GM21529 (cell line): ENCODE results near the gene EHMT2.
A peak's percentile ranks its signal among the peaks of the same experiment; 100 is the strongest.
"Not testable (repeated sequence)": the region's sequence is repeated elsewhere in the genome, so short reads cannot be mapped to it uniquely, and the experiment has no call there.

Experiments used
- ATAC-seq: cut with Tn5 transposase; IDR thresholded peaks from one replicate; pipeline ENCODE4 v1.9.1; 2021; ENCODE audit not compliant: unreplicated experiment

Gene EHMT2

DNA sequence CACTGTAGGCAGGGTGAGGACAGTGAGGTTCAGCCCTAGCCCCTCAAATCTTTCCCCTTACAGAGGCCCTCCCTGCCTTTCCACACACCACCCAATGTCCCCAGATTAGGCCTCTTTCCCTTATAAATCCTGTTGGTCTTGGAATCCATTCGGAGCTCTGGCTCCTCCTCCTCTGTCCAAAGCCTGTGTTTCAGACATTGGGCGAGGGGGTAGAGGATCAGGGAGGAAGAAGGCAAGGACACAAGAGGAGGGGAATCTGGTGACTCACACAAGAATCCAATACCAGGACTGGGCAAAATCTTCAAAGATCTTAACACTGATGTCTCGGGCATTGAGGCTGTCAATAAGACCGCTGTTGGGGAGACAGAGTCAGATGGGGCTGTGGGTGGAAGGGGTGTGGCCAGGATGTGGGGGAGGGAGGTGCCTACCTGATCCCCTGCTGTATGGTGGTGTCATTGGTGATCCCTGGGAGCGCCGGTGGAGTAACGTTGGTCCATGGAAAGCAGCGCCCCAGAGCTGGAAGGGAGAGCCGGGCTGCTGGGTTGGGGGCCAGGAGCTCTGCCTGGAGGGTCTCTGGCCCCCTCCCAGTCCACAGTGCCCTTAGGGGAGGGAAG lies 26.3 kb downstream of the EHMT2 start:
- no peak for ATAC-seq

DNA sequence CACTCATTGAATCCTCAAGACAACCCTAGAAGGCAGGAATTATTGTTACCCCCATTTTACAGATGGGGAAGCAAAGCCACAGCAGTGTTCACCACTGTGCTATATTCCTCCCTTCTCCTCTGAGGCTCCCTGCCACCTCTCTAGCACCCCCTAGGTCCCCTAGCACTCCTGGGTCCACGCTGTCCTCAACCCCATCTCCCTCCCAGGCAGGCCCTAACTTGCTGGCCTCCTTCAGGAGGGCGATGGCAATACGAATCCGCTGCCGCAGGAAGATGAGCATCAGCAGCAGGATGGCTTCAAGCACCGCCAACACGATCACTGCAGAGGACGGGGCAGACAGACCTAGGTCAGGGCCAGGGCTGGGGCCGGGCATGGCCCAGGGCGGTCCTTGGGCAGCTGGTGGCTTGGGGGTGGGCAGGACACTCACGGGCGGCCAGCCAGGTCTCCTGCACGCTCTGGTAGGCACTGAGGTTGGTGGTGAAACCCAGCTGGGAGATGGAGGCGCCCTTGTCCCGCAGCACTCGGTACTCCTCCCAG lies 27.0 kb downstream of the EHMT2 start:
- ATAC-seq: no peak

DNA sequence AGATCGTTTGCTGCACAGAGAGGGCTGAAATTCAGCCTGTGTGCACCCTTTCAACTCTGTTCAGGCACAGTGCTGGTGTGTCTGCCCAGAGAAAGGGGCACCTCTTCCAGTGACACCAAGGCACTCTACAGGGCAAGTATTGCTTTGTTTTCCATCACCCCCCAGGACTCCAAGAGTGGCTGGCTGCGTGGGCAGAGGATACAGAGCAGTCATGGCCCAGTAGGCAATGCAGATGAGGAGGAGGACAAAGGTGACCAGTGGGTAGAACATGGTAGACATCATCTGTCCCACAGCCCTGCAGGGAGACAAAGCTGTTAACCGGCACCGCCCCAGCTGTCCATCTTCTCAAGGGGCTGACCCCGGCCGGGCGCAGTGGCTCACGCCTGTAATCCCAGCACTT lies 28.2 kb downstream of the EHMT2 start:
- ATAC-seq: no peak

DNA sequence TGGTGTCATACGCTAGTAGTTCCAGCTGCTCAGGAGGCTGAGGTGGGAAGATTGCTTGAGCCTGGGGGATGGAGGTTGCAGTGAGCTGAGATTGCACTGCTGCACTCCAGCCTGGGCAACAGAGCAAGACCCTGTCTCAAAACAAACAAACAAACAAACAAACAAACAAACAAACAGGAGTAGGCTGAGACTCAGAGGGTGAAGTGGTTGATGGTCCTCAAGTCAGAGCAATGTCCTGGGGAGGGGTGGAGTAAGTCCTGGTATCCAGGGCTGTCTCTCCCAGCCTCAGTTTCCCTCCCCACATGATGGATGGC lies 28.9 kb downstream of the EHMT2 start:
- ATAC-seq: not testable (repeated sequence)

DNA sequence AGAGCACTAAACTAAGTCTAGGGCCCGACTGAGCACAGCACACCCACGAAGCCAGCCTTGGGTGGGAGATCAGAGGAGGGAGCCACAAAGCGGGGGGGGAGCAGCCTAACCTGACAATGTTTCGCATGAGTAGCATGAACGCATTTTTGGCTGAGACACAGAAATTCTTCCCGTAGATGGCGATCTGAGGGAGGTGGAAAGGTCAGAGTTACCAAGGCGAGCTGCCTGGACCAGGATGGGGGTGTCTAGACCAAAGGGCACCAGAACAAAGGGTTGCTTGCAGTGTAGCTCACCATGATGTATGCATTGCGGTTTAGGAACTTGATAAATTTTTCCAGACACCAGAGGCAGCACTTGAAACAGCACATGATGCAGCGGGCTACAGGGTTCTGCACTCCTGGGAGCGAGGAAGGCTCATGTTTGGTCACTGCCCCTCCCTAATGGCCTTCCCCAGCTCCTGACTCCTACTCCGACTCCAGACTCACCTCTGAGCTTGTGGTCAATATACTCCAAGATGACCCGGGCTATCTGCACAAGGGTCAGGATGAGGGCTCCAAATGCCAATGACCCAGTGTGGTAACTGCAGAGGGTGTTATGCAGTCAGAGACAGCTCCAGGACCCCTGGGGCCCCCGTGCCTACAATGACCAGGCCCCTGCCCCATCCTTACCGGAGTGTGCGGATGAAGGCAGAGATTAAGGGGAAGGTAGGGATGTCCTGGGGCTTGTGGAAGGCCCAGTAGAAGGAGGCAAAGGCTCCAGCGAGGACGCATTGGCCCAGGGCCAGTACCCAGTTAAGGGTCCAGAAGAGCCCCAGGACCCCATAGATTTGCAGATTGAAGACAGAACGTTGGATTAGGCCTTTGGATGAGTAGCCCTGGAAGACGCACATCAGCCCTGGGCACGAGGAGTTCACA lies 32.0 kb downstream of the EHMT2 start:
- ATAC-seq: no peak

DNA sequence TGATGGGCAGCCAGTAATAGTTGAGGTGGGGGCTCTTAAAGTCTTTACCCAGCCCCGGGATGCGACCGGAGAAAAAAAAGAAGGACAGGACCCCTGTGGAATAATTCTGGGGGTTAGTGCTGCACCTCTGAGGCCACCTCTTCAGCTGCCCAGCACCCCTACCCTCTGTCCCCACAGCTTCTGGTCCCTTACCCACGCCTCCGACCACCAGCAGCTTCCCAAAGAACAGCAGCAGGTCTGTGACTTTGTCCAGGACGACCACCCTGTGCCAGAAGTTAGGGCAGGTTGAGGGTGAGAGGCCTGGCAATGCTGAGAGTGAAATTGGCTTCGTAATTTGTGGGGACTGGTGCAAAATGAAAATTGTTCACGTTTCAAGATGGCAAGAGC lies 32.7 kb downstream of the EHMT2 start:
- ATAC-seq: no peak

DNA sequence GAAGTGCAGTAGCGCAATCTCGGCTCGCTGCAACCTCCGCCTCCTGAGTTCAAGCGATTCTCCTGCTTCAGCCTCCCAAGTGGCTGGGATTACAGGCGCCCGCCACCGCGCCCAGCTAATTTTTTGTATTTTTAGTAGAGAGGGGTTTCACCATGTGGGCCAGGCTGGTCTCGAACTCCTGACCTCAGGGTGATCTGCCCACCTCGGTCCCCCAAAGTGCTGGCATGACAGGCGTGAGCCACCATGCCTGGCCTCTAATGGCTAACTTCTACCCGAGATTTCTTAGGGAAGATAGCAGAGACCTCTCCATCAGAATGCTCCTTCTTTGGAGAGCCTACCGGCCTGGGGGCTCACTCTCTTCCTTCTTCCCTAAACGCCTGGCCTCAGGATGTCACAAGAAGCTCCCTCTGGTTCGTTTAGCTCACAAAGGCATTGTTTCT lies 33.4 kb downstream of the EHMT2 start:
- not testable (repeated sequence) for ATAC-seq

DNA sequence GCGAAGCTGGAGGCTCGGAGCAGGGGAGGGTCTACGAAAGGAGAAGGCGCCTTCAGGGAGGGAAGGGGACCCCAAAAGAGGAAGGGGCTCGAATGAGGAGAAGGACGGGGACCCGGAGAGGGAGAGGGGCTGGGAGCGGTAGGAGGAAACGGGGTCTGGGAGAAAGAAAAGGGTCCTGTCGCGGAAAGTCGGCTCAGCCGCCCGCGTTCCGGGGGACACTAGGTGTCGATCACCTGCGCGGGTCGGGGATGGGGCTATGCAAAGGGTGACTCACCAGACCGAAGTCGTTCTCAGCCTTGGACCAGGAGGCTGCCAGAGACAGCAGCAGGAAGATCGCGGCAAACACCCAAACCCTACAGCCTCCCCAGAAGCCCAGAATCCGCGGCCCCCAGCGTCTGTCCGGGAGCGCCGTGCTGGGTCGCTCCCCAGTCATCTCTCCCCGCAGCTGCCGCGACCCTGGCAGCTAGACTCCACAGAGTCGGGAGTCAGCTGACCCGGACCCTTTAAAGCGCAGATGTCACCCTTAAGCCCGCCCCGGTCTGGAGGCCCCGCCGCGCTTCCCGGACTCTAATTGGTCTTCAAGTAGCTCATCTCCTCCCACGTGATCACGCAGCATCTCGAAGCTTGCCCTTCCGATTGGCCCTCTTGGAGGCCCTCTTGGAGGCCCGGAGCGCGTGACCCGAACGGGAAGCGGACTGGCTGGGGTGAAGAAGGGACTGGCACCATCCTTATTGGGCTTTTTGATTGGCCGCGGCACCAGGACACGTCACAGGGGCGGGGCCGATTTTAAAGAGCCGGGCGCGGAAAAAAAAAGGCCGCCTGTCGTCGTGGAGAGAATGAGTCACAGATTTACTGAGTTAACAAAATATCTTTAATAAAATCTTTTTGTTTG lies 34.9 kb downstream of the EHMT2 start, which contains the start of gene NEU1:
Gene NEU1, minus strand, starts transcription at position 478 of the 892 bp plus-strand sequence. Its CDS starts 45 bp downstream, at position 433.
- peak; percentile 91 for ATAC-seq

DNA sequence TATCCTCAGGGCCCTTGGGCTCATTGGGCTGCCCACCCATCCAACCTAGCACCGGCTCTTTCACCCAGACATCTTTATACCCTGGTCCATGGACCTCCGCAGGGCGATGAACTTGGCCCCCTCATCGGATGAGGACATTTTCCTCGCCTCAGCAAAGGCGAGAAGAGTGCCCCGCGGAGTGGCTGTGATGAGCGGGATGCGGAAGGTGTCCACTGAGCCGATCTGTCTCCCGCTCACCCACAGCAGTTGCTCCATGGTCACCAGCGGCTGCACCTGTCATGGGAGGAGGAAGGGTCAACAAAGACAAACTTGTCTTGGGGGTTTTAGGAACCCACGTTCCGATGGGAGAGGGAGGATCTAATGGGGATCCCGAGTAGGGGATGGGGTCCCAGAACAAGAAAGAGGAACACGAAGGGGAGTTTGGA lies 35.6 kb downstream of the EHMT2 start:
- no peak for ATAC-seq

DNA sequence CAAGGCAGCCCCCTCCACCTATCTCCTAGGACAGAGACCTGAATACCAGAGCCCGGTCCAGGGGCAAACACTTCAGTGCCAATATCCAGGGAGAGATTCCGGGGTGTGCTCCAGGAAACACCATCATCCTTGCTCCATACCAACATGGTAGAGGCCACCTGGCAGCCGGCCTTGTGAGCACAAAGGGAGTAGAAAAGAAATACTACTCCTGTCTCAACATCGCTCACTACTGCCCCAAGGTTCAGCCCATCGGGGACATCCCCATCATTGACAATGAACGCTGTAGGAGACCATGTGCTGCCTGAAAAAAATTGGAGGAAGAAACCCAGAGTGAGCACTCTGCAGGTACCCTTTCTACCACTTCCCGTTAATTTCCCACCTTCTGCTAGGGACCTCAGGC lies 36.3 kb downstream of the EHMT2 start:
- no peak for ATAC-seq

DNA sequence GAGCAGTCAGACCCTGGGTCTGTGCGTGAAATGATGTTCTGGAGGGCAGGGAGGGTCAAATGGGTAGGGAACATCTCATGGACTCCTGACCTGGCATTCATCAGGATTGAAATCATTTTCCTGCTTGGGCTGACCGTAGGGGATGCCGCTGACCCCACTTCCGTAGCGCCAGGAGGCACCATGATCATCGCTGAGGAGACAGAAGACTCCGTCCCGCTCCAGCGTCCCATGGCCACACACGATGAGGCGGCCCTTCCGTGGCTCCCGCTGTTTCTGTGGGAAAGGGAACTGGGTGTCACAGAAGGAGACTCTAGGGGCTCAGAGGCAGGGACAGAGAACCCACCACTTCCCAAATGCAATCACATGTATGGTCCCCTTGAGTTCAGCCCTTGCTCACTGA lies 37.1 kb downstream of the EHMT2 start:
- no peak for ATAC-seq

DNA sequence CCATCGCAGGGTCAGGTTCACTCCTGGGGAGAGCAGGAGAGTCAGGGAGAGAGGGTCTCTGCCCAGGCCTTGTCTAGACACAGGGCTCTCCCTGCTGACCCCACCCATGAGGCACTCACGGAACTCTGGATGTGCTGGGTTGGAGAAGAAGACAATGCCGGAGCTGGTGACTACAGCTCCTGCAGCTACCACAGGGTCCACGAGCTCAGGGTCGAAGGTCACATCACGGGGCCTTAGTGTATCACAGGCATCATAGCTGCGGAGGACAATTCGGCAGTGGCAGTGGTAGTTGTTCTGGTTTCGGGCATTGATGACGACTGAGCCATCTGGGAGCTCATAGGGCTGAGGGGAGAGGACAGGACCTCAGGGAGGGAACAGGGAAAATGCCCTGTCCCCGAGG lies 37.6 kb downstream of the EHMT2 start:
- ATAC-seq: no peak

DNA sequence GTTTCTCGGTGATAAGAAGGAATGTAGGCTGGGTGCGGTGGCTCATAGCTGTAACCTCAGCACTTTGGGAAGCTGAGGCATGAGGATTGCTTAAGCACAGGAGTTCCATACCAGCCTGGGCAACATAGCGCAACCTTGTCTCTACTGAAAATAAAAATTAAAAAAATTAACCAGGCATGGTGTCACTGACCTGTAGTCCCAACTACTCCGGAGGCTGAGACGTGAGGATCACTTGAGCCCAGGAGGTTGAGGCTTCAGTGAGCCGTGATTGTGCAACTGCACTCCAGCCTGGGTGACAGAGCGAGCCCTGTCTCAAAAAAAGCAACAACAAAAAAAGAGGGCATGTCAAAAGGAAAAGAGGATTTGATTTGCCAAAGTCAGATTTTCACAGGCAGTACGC lies 38.8 kb downstream of the EHMT2 start:
- ATAC-seq: no peak

DNA sequence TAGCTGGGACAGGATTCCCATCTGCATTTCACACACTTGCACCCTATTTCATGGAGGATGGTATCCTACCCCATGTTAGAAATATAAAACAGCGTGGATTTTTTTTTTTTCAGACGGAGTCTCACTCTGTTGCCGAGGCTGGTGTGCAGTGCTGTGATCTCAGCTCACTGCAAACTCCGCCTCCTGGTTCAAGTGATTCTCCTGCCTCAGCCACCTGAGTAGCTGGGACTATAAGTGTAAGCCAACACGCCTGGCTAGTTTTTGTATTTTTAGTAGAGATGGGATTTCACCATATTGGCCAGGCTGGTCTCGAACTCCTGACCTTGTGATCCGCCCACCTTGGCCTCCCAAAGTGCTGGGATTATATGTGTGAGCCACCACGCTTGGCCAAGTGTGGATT lies 39.7 kb downstream of the EHMT2 start:
- not testable (repeated sequence) for ATAC-seq

DNA sequence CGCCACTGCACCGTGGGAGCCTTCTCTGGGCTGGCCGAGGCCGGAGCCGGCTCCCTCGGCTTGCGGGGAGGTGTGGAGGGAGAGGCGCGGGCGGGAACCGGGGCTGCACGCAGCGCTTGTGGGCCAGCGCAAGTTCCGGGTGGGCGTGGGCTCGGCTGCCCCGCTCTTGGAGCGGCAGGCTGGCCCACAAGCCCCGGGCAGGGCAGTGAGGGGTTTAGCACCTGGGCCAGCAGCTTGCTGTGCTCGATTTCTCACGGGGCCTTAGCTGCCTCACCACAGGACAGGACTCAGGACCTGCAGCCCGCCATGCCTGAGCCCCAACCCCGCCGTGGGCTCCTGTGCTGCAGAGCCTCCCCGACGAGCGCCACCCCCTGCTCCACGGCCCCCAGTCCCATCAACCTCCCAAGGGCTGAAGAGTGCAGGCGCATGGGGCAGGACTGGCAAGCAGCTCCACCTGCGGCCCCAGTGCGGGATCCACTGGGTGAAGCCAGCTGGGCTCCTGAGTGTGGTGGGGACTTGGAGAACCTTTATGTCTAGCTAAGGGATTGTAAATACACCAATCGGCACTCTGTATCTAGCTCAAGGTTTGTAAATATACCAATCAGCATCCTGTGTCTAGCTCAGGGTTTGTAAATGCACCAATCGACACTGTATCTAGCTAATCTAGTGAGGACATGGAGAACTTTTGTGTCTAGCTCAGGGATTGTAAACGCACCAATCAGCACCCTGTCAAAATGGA lies 45.3 kb downstream of the EHMT2 start:
- ATAC-seq: not testable (repeated sequence)

DNA sequence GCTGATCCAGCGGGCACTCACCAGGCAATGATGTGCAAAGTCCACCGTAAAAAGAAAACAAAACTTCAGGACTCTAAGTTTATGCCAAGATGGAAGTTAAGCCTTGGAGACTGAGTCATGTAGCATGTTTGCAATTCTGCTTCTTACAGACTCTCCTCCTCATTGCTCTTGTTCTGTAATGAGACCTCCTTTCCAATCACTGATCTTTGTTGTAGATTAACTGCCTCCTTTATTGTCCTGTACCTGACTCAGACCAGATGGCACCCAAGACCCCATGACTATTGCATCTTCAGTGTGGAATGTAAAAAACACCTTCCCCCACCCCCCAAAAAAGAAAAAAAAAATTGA lies 46.0 kb downstream of the EHMT2 start:
- no peak for ATAC-seq

DNA sequence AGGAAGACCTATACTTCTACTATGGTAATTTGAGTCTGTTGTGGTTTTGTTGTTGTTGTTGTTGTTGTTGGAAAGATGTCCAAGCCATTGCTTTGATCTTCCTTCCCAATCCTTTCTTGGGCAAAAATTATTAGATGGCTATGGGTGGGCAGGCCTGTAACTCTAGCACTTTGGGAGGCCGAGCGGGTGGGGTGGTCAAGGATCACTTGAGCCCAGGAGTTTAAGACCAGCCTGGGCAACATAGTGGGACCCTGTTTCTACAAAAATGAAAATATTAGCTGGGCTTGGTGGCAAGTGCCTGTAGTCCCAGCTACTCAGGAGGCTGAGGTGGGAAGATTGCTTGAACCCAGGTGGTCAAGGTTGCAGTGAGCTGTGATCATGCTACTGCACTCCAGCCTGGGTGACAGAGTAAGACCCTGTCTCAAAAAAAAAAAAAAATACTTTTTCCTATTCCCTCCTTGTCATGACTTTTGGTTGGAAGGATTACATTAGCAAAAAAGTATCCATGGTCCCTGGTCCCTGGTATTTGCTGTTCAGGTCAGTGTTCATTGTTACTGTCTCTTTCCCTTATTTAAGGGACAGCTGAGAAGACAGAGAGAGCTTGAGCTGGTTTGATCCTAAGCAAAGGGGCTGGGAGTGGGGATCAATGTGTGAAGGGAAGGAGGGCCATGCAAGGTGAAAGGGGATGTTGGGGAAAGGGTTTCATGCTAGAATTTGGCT lies 46.6 kb downstream of the EHMT2 start:
- ATAC-seq: no peak

DNA sequence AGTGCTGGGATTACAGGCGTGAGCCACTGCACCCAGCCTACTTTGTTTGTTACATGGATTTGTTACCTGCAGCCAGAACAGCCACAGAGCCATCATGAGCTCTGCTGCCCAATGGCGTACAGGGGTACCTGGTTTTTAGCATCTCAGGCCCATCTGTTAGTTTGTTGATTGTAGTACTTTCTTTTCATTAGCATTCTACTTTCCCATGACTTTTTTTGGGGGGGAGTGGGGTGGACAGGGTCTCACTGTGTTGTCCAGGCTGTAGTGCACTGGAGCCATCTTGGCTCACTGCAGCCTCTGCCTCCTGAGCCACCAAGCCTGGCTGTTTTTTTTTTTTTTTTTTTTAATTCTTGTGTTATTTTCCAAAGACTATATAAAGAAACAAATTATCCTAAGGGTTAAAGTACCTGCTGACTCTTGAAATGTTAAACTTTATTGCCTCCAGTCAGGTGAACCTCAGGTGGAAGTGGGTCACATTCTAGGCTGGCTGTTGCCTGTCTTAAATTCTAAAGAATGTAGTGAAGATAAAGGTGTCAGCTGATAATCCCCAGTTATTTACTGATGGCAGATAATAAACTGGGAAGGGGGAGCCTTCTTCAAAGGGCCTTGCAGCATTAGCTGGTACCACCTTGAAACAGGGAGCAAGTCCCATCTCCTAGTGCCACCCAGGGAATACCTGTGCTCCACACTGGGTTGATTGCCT lies 50.1 kb downstream of the EHMT2 start:
- ATAC-seq: no peak

DNA sequence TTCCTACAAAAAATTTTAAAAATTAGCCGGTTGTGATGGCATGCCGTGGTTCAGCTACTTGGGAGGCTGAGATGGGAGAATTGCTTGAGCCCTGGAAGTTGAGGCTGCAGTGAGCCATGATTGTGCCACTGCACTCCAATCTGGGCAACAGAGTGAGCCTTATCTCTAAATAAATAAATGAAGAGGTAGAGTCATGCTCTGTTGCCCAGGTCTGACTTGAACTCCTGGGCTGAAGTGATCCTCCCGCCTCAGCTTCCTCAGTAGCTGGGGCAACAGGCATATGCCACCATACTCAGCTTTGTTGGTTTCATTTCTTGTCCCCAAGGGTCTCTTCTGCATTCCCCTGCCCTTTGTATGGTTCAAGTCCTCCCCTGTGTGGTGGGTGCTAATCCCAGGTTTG lies 53.0 kb downstream of the EHMT2 start:
- no peak for ATAC-seq
